Stimulated activated CD8-positive, alpha-beta memory T cell treated with anti-CD3 and anti-CD28 coated beads, Interleukin-15, amount 100 ng/mL, for 1 hour (primary cell): ENCODE measurements around the gene ZNF438.
"Not testable (repeated sequence)": the region's sequence is repeated elsewhere in the genome, so short reads cannot be mapped to it uniquely, and the experiment has no call there.

Source experiments
- DNase-seq: peaks from one replicate; pipeline ENCODE4 v3.0.0-alpha.2; 2020; ENCODE audit warnings: low read depth

The ZNF438 gene

DNA sequence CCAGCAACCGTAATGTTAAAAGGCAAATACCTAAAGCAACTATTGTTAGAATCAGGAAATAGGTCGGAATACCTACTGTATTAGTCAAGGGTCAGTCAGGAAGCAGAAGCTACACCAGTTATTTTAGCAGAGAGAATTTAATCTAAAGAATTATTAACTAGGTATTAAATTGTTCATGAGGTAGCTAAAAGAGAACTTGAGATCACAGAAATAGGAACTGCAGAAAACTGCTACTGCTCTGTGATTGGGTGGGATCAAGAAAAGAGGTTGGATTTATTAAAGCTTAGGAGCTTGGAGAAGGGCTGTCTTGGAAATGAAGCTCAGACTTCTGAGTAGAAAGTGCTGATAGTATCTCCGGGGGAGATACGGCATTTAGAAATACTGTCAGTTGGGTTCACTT is 20.0 kb upstream of the ZNF438 start:
- DNase-seq: no peak

DNA sequence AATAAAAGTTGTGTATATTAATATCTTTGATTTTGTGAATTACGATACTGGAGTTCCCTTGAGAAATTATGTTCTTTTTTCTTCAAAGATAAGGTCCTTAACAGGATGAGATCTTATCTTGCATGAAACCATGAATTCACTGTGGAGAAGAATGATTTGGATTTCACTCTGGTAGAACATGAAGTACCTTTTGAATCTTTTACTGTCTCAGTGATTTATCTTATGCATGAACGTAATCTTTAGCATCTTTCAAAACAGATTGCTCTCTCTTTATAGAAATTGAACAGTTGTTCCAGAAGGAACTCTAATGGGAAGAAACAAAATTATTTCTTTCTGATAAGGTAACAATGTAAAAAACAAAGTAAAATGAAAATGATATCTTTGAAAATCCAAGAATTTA is 11.0 kb upstream of the ZNF438 start:
- DNase-seq: no peak

DNA sequence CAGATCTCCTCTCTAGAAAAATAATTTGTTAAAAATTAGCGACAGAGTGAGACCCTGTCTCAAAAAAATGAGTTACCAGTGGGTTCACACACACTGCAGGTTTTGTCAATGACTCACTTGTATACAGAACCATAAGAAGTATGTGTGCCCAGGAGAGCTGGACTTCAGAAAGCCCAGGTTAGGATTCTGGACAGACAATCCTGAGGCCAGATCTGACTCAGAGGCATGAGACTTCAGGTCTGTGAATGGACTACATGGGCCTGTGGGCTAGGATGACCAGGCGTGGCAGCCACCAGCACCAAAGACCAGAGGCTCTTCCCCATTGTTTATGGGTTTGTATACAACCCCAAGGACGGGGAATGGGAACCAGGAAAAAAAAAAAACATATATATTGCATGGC is 9.3 kb upstream of the ZNF438 start:
- no peak for DNase-seq

DNA sequence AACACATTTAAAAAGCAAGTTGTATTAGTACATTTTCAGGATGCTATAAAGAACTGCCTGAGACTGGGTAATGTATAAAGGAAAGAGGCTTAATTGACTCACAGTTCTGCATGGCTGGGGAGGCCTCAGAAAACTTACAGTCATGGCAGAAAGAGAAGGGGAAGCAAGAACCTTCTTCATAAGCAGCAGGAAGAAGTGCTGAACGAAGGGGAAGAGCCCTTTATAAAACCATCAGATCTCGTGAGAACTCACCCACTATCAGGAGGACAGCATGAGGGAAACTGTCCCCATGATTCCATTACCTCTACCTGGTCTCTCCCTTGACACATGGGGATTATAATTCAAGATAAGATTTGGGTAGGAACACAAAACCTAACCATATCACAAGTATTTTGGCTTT is 7.3 kb upstream of the ZNF438 start:
- not testable (repeated sequence) for DNase-seq

DNA sequence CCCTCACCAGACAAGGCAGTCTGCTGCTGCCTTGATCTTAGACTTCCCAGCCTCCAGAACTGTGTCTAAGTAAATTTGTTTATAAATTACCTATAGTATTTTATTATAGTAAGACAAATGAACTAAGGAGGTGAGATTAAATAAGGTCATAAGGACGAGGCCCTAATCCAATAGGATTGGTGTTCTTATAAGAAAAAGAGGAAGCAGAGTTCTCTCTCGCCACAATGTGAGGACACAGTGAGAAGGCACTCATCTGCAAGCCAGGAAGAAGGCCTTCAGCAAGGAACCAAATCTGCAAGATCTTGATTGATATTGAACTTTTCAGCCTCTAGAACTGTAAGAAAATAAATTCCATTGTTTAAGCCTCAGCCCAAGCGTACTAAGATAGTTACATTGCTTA is 6.1 kb upstream of the ZNF438 start:
- no peak for DNase-seq

DNA sequence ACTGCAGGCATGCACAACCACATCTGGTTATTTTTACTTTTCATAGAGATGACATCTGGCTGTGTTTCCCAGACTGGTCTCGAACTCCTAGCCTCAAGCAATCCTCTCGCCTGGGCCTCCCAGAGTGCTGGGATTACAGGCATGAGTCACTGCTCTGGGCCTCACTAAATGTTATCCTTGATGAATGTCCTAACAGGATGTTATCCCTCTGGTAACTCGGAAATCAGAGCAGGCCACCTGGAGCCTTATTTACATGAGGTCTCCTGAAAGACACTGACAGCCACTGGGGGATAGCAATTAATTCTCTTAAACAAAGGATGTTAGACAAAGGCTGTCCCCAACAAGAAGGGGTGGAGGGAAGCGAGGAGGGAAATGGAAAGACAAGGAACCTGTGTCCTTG is 4.5 kb upstream of the ZNF438 start:
- DNase-seq: no peak

DNA sequence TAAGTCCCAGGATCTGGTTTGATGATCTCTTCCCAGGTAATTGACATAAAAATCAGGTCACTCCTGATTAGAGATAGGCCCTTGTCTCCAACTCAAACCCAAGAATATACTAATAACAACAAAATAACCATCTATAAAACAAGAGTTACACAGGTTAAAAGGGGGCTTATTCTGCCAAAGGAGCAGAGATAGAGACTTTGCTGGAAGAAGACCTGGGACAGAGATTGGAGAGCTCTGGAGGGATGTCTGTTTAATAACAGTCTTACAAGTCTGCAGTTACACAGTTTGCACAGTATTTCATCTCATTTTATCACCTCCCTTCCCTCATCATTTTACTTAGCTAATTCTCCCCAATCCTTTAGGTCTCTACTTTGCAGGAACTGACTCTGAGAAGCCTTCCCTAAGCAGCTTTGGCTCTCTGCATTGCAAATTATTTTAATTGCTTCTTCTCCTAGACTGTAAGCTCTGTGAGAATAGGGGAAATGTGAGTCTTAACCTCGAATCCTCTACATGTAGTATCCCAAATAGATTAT is 3.7 kb upstream of the ZNF438 start:
- DNase-seq: no peak

DNA sequence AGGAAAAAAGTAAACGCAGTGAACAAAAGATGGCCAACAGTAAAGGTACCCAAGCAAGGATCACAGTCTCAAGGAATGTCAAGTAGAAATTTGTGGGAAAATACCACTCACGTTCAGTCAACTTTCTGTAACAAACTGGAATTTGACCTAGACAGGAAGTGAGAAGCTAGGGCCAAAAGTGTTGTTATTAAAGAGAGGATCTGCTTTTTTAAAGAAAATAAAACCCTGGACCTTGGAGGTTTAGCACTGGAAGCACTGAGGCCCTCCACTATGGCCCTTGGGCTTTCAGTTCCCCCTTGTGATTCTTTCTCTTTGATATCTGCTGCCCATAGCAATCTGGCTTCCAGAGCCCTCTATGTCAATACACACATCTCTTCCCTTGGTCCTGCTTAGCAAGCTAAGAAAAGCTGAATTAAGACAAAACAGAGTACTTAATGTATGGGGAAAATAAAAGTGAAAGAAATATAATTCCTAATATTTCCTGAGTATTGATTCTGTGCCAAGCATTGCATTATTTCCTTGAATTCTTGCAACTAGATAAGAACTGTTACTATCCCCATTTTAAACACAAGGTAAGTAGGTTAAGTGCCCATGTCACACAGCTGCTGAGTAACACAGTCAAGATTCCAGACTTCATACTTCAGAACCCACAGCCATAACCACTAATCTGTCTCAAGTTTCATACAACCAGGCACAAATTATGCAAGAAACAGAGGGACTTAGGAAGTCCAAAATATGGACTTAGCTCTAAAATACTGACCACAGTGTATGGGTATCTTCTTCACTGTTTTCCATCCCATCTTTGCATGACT is 2.6 kb upstream of the ZNF438 start:
- no peak for DNase-seq

DNA sequence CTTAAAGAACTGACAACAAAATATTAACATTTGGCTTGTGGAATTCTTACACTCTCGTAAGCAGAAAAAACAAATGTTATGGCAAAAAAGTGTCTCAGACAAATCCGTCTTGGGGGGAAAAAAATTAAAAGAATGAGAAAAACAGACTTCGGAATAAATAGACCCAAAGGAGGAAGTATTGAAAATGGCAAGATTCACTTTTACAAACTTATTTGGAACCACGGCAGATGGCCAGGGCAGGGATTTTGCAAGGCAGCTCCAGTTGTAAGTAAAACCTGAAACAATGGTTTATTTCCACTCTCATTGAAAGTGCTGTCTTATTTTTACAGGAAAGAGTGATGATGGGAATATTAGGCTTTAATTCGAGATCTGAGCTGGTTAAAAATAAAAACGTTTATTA is 1.5 kb upstream of the ZNF438 start:
- no peak for DNase-seq

DNA sequence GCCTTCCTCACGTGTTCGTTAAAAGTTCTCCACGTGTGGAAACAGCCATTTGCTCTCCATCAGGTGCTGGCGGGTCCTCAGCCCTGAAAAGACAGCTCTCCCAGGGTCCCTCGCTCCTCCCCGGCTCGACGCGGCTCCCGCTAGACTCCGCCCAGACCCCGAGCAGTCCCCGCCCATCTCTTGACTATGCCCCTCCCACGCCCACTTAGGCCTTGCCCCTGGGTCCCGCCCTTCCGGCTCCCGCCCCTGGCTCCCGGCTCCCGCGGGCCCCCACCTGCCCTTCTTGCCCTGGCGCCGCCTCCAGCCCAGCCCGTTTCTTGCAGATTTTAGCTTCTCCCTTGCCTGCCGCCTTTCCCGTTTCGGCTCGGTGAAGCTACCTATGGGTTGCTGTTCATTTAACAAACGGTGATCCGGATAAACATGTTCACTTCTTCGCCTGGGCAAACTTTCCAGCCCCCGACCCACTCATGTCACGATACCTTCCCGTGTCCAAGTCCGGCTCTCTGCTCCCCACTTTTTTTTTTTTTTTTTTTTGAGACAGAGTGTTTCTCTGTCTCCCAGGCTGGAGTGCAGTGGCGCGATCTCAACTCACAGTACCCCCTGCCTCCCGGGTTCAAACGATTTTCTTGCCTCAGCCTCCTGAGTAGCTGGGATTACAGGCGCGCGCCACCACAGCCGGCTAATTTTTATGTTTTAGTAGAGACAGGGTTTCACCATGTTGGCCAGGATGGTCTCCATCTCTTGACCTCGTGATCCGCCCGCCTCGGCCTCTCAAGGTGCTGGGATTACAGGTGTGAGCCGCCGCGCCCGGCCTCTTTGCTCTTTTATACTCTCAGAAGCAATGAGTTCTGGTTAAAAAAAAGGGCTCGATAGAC is 830 bp upstream of the ZNF438 start:
- peak; percentile 88 for DNase-seq

DNA sequence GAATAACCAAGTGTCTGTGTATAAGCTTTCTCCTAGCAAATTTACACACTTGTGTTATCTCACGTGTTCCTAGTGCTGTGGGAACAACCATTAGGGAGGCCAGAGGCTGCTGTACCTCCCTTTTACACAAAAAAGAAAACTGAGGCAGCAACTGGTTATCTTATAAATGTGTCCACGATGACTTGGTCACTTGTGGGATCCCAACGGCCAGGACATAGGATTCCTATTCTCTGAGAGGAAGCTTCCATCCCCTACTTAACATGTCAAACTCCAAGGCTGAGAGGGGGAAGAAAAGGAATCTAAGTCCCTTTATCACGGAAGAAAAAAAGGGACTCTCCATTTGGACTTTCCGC is 484 bp downstream of the ZNF438 start:
- no peak for DNase-seq

DNA sequence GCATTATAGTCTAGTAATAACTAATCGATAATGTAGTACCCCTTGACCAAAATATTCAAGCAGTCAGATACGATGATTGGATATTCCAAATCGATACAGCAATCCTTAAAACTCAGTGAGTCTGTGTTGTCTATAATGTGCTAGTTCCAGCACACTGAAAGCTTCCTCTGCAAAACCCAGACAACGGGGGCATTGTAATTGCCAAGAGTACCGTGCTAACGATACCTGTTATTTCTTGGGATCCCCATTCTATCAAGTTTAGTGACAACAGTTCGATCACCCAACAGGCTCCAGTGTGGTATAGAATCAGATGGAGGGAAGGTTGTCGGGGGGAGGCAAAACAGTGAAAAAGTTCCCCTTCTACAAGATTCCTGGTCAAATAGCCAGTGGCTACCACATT is 865 bp downstream of the ZNF438 start:
- no peak for DNase-seq

DNA sequence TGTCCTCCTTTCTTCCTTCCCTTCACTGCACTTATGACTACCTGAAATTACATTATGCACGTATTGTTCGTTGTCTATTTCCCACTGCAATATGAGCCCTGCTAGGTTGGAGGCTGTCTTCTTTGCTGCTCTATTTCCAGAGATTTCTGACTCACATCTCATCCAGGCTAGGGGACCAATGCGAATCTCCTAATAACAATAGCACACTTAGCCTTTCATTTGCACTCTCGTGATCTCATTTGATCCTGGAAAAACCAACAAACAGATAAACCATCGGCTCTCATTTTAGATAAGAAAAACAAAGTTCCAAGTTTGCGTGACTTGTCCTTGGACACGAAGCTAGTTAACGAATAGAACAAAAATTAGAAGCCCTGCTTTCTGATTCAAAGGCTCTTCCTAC is 1.4 kb downstream of the ZNF438 start:
- no peak for DNase-seq

DNA sequence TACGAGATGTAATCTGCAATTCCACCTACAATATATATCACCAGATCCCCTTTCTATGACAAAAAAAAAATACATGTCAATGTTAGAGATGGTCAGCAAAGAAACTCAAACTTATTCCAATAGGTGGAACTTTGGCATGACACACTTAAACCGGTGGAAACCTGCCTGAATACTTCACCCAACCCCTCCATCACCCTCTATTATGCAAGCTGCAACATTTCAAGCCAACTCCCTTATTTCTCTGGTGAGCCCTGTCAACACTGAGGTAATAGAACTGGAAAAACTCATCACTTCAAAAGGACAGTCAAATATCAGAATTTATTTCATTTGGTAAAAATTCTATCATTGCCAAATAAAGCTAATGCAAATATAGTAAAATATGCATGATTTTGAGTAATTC is 3.6 kb downstream of the ZNF438 start:
- no peak for DNase-seq

DNA sequence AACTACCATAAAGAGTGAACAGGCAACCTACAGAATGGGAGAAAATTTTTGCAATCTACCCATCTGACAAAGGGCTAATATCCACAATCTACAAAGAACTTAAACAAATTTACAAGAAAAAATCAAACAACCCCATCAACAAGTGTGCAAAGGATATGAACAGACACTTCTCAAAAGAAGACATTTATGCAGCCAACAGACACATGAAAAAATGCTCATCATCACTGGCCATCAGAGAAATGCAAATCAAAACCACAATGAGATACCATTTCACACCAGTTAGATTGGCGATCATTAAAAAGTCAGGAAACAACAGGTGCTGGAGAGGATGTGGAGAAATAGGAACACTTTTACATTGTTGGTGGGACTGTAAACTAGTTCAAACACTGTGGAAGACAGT is 5.4 kb downstream of the ZNF438 start:
- DNase-seq: not testable (repeated sequence)

DNA sequence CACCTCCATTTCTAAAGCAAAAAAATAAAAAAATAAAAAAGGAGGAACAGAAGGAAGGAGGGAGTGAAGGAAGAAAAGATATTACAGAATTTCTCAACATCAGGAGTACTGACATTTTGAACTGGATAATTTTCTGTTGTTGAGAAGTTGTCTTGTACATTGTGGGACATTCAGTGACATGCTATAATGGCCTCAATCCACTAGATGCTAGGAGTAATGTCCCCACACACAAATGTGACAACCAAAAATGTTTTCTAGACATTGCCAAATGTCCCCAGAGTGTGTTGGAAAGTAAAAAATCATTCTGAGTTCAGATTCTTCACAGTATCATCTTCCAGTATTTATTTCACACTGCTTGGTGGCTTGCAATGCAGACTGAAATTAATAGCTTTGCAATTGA is 6.5 kb downstream of the ZNF438 start:
- DNase-seq: no peak

DNA sequence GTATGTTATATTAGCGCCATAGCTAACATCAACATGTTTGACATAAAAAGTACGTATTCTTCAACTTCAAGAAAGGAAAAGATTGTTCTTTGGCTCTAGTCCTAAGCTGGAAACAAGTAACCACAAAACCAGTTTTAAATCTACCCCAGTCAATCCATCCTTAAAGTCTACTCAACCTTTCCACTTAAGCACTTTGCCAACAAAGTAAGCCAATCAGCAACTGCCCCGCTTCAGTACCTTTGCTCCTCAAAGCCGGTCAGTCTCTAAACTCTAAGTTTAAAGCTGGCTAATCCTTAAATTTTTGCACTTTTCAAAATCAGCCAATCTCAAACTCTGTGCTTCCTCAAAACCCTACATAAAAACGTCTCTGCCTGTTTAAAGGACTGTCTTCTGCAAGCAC is 8.1 kb downstream of the ZNF438 start:
- DNase-seq: no peak

DNA sequence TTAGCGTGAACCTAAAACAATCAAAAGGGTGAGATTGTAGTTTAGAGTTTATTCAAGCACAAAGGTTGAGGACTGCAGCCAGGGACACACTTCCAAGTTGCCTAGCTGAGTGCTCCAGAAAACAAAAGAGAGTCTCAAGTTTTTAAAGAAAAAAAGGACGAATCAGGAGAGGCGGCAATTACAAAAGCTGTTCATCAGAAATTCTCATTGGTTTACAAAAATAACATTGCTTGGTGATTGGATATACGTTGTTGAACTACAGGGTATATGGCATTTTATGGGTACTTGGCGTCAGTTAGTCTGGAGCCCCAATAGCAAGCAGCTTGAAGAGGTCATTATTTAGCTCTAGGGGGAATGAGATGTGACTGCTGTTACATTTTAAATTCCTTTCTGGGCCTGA is 11.5 kb downstream of the ZNF438 start:
- DNase-seq: no peak

DNA sequence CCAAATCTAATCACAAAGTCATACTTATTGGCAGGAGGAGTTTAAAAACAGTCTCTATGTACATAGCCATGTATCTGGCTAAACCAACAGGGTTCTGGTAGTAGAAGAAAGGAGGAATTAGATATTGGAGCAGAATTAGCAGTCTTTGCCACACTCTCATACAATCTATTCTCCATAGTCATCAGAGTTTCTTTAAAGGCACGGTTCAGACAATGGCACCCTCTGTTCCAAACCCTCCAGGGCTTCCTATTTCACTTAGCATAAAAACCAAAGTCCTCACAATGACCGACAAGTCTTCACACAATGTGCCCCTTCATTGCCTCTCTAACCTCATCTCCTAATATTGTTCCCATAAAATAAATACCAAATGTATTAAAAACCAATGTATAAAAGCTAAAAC is 12.7 kb downstream of the ZNF438 start:
- DNase-seq: no peak

DNA sequence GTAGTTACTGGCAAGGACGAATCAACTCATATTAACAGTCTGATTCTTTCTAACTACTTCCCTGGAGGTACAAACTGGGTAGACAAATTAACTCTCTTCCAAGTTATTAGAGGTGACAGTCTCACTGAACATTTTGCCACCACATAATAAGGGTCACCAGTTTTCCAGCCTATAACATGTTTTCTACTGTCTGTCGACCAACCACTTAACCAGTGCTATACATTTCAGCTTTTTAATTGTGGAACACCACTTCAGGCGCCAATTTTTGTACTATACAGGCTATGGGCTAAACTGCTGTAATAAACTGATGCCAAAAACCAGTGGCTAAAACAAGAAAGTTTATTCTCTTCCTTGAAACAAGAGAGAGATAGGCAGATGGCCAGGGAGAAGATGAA is 13.3 kb downstream of the ZNF438 start:
- no peak for DNase-seq

DNA sequence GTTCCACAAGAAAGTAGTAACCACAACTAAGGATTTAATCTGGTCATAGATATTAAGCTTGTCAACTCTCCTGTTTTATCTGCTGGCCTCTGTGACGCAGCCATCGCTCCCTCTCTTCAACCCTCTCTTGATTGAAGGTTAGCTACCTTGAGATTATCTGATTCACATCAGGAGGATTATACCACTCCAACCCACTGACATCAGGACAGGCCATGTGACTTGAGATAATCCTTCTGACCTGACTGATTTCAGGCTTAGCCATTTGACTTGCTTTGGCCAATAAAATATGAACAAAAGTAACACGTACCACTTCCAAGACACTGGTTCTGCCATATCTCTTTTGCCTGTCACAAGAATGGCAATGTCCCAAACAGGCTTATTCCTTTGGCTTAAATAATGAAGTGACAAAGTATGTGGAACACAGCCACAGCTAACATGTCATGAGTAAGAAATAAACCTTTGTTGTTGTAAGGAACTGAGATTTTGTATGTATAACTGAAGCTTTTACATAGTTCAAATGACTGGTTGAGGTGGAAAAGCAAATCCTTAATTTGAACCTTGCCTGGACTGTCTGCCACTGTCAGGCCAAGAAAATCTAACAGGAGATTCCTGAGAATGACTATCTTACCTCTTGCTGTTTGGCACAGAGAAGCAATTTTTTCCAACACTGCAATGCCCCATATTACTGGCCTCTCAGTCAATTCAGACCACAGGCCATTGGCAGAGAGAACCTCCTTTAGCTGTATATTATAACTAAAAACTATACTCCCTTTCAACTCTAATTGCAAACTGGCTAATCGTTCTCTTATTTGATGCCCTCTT is 13.9 kb downstream of the ZNF438 start:
- DNase-seq: no peak

DNA sequence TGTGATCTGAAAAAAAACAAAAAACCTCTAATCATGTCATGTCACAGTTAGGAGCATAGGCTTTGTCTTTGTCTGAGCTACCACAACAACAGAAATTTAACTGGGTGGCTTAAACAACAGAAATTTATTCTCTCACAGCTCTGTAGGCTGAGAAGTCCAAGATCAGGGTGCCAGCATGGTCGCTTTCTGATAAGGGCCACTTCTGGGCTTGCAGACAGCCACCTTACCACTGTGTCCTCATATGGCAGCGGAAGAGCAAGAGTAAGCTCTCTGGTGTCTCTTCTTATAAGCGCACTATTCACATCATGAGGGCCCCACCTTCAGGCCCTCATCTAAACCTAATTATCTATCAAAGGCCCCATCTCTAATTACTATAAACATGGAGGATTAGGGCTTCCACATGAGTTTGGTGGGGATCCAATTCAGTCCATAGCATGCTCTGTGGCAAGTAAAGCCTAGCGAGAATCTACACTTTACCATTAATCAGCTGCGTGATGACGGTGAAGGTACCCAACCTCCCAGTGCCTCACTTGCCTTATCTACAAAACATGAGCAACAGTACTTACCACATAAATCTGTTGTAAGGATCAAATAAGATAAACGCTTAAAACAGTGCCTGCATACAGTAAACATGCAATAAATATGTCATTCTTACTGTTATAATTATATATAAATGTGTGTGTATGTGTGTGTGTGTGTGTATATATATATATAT is 17.3 kb downstream of the ZNF438 start:
- no peak for DNase-seq
